Stimulated activated CD8-positive, alpha-beta memory T cell treated with anti-CD3 and anti-CD28 coated beads, Interleukin-4, amount 100 ng/mL, for 48 hours (primary cell): Measurements from ENCODE around the gene TIAM2.
A peak's percentile ranks its signal among the peaks of the same experiment; 100 is the strongest.

Experiments used
- DNase-seq: peaks from one replicate; pipeline ENCODE4 v3.0.0-alpha.2; 2020

TIAM2 gene

GRCh38 chr6:155026706-155027045, 31.6 kb downstream of the TIAM2 start:
- no peak for DNase-seq

GRCh38 chr6:155030148-155030720, 35.1 kb downstream of the TIAM2 start:
- no peak for DNase-seq

GRCh38 chr6:155031091-155031490, 36.0 kb downstream of the TIAM2 start:
- no peak for DNase-seq

- no peak for DNase-seq
These were observed 38.1 kb downstream of the TIAM2 start for GRCh38 chr6:155033021-155033791.

- no peak for DNase-seq
These were observed 41.8 kb downstream of the TIAM2 start for GRCh38 chr6:155036907-155037306.

GRCh38 chr6:155038104-155038503, 43.0 kb downstream of the TIAM2 start:
- no peak for DNase-seq

- DNase-seq: no peak
These were observed 43.4 kb downstream of the TIAM2 start for GRCh38 chr6:155038527-155038926.

GRCh38 chr6:155039618-155040017, 44.5 kb downstream of the TIAM2 start:
- no peak for DNase-seq

- DNase-seq: no peak
These were observed 45.0 kb downstream of the TIAM2 start for GRCh38 chr6:155040154-155040553.

- DNase-seq: no peak
These were observed 46.0 kb downstream of the TIAM2 start for GRCh38 chr6:155040901-155041650.

GRCh38 chr6:155041741-155042279, 46.7 kb downstream of the TIAM2 start:
- DNase-seq: no peak

GRCh38 chr6:155042983-155043382, 47.9 kb downstream of the TIAM2 start:
- no peak for DNase-seq

- no peak for DNase-seq
These were observed 50.7 kb downstream of the TIAM2 start for GRCh38 chr6:155045561-155046404.

- no peak for DNase-seq
These were observed 52.4 kb downstream of the TIAM2 start for GRCh38 chr6:155047523-155047922.

GRCh38 chr6:155050311-155050710, 55.2 kb downstream of the TIAM2 start:
- peak; percentile 64 for DNase-seq

- DNase-seq: no peak
These were observed 59.6 kb downstream of the TIAM2 start for GRCh38 chr6:155054491-155055250.

- DNase-seq: no peak
These were observed 60.6 kb downstream of the TIAM2 start for GRCh38 chr6:155055729-155056128.

GRCh38 chr6:155056756-155057155, 61.6 kb downstream of the TIAM2 start:
- DNase-seq: no peak

GRCh38 chr6:155061381-155061780, 66.3 kb downstream of the TIAM2 start:
- DNase-seq: no peak

- DNase-seq: no peak
These were observed 67.8 kb downstream of the TIAM2 start for GRCh38 chr6:155062866-155063341.

- no peak for DNase-seq
These were observed 69.2 kb downstream of the TIAM2 start for GRCh38 chr6:155064303-155064702.

- no peak for DNase-seq
These were observed 71.2 kb downstream of the TIAM2 start for GRCh38 chr6:155066361-155066760.
